Stimulated activated CD4-positive, alpha-beta T cell treated with anti-CD3 and anti-CD28 coated beads, Interleukin-2, amount 100 ng/mL, for 48 hours (primary cell): ENCODE data around the gene OBP2B.
"Not testable (repeated sequence)": the region's sequence is repeated elsewhere in the genome, so short reads cannot be mapped to it uniquely, and the experiment has no call there.

ENCODE experiments used
- DNase-seq, 2 donors: peaks; one replicate each; pipeline ENCODE4 v3.0.0-alpha.2; 2020

OBP2B gene

DNA sequence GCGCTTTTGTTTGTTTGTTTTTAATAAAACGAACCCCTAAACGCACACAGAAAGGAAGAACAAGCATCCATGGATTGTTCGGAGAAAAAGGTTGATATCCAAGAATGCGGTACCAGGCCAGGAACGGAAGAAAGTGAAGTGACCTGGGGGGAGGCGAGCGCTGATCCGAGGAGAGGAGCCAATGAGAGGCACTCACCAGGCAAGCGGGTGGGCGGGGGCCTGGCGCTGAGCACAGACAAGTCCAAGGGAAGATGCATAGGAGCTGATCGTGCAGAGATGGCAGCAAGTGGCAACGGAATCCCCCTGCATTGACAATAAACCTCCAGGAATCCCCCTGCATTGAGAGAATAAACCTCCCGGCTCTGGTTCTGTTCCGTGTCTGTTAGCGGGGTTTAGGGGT is 8.4 kb downstream of the OBP2B start:
- no peak for DNase-seq

DNA sequence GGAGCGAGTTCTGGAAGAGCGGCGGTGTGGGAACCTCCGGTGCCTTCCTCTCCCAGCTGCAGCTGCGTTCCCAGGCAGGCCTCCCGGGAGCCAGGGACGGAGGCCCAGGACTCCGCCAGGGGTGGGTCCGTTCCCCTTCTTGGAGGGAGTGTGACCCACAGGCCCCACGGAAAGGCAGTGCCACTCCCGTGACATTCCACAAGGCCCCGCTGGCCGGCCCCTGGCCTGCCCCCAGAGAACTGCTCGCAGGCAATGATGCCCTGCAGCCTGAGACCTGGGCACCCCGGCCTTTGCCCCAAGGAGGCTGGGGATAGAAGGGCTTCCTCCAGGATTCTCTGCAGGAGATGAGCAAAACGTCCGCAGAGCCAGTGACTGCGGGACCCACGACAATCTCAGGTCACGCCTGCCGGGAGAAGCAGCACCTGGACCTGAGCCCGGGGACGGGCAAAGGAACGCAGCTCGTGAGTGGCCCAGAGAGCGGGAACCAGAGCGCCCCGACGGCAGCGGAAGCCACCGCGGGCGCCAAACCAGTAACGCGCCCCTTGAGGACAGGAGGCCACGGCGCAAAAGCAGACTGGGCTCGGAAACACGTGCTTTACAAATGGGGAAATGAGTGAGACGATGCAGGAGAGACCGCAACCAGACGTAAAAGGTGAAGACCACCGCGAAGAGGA is 9.3 kb downstream of the OBP2B start:
- DNase-seq: peak; percentile 11 to 53

DNA sequence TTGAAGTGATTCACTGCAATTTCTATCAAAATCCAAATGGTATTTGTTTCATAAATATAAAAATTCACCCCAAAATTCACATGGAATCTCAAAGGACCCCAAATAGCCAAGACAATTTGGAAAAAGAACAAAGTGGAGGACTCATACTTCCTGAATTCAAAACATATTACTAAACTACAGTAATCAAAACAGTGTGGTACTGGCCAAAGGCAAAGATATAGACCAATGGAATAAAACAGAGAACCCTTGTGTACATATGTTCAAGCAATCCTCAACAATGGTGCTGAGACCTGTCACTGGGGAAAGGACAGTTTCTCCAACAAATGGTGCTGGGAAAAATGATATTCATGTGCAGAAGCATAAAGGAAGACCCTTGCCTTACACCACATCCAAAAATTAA is 14.0 kb downstream of the OBP2B start:
- DNase-seq: no peak

DNA sequence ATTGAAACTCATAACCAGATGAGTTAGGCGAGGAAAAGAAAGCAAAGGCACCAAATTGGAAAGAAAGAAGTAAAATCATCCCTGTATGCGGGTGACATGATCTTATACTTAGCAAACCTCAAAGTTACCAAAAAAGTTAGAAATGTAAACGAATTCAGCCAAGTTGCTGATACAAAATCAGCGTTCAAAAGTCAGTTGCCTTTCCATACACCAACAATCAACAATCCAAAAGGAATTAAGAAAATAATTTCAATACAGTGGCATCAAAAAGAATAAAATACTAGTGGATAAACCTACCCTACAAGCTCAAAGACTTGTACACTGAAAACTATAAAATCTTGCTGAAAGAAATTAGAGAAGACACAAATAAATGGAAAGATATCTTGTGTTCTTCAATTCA is 14.5 kb downstream of the OBP2B start:
- no peak for DNase-seq

DNA sequence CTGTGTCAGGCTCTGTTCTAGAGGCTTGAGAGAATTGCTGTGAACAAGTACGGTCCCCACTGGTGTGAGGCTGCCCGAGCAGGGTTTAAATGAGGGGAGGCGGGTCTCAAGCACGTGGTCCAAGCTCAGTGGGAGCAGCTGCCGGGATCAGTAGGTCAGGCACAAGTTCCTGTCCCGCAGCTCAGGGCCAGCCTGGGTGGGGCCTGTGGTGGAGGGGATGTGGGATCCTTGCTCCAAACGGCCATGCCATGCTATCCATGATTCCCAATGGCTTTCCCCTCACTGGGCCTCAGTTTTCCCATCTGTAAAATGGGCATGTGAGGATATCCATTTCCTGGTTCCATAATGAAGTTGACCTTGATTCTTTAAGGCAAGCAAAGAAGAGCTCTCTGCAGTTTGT is 17.1 kb downstream of the OBP2B start:
- DNase-seq: no peak

DNA sequence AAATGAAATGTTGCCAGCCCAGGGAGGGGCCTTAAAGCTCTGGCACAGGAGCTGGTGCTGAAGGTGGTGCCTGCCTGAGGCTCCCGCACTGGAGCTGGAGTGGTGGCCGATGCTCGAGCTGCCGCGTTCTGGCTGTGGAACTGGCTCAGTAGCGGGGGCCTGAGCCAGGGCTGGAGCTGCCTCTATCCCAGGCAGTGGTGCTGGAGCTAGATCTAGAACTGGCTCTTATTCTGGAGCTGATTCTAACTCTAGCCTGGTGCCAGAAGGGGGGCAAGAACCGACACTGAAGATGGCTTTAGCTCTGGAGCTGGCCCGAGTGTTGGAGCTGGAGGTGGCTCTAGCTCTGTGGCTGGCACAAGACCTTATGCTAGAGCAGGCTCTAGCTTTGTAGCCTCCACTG is 19.2 kb downstream of the OBP2B start:
- no peak for DNase-seq

DNA sequence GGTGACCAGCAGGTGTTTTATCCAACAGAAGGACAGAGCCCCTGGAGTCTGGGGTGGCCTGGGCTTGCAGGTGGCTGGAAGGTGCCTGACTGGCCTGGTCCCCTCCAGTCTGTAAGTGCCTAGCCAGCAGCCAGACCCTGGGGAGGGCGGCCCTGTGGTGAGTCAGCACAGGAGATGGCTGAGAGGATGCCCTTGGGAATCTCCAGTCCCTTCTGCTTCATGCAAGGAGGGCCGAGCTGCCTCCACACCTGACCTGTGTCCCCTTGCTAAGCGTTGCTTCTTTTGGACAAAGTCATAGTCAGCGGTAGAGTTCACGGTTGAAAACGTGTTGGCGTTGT is 20.2 kb downstream of the OBP2B start:
- no peak for DNase-seq

DNA sequence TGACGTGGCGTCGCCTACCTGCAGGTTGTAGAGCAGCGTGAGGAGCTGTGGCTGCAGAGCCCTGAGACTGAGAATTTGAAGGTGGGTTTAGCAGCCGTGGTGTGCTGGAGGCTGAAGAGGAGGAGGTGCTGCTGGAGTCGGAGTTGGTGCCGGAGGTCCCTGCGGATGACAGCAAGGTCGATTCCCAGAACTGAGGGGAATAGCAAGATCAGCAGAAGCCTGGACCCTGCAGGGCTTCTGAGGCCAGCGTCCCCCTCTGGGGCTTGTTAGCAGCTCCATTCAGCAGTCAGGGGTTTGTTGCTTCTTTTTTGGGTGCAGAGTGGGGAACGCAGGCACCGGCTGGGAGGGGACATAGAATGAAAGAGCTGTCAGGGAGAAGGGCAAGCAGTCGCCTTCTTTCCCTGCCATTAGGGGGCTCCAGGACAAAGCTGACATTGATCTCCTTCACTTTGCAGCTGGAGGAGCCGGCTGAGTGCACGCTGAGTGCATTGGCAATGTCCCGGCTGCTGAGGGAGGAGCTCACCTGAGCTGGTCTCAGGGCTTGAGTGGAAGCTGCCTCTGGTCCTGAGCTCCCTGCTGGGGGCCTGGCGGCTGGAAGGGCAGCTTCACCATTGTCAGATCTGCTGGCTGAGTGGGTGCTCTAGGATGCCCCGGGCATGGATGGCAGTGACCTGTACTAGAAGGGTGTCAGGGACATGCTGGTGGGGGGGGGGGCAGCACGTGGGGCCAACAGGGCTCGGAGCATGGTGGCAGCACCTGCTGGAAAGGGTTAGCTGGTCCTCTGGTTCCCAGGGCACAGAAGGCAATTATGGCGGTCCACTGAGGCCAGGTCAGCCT is 20.8 kb downstream of the OBP2B start:
- no peak for DNase-seq

DNA sequence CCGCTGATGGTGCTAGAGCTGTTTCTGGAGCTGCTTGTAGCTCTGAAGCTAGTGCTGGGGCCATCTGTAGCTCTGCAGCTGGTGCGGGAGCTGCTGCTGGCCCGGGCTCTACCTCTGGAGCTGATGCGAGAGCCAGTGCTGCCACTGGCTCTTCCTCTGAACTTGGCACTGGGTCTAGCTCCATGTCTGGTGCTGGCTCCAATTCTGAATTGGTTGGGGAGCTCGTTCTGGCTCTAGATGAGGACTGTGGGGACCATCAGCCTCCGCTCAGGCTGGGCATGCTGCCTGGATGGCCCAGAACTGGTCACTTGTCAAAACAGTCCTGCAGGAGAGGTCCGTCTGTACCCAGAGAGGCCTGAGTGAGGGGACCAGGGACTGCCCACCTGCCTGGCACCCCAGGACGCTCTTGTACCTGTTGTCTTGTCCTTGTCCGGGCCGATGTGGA is 21.5 kb downstream of the OBP2B start:
- no peak for DNase-seq

DNA sequence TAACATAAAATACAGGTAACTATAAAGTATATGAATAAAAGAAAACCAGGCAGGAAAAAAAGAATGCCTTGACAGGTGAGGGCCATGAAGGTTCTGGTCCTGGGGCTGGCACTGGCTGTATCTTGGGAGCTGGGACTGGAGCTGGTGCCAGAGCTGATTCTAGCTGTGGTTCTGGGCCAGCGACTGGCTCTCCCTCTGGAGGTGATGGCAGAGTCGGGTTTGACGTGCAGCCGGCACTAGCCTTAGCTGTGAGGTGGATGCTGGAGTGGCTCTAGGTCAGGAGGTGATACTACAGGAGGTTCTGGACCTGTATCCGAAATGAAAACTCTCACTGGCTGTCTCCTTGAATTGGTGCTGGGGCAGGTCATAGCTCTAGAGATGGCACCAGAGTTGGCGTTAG is 22.3 kb downstream of the OBP2B start:
- DNase-seq: no peak

DNA sequence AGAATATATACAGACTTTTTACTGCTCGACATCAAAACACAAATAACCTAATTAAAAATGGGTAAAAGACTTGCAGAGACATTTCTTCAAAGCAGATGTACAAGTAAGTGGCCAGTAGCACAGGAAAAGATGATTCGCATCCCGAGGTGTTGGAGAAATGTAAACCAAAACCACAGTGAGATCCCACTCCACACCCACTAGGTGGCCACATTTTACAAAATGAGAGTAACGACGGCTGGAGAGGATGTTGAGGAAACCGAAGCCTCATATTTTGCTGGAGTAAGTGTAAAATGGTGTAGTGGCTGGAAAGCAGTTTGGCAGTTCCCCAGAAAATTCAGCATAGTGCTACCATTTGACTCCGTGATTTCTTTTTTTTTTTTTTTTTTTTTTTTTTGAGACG is 24.1 kb downstream of the OBP2B start:
- peak; percentile 20 to 28 for DNase-seq

DNA sequence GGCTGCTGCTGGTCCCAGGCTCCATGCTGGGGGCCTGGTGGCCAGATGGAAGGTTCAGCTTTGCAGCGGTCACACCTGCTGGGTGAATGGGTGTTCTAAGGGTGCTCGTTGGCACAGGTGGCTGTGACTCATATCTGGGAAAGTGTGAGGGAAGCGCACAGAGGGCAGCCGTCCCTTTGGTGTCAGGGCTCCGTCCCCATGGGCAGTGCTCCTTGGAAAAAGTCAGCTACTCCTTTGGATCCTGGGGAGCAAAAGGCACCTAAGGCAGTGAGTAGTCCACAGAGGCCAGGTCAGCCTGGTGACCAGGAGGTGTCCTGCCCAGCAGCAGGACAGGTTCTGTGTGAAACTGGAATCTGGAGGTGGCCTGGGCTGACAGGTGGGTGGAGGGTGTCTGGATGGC is 26.9 kb downstream of the OBP2B start:
- no peak for DNase-seq

DNA sequence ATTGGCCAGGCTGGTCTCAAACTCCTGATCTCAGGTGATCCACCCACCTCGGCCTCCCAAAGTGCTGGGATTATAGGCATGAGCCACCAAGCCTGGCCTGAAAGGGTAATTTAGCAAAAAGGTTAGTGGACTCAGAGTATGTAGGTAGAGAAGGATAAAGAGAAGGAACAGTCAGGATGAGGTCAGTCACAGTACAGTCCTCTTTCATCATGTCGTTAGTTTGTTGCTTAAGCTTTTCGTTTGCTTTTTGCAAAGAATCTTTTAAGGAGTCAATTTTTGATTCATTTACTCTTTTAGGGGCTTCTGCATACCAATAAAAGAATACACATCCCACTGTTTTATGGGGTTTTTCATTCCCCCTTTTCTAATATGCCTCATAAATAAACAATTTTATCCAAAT is 27.5 kb downstream of the OBP2B start:
- no peak for DNase-seq

DNA sequence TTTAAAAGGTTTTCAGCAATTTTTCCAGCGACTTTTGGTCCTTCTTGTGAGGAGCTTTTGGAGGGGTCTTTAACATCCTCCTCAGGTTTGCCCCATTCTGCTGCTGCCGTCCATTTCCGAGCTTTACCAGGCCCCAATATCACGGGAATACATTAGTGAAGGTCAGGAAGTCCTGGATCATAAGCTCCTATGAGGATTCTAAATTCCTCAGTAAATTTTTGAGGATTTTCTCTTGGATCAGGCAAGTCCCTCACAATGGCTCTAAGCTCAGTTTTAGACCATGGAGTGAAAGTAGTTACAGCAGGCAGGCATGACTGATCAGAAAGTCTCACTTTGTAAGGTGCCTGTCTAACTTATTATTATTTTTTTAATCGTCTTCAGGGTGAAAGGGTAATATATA is 28.1 kb downstream of the OBP2B start:
- no peak for DNase-seq

DNA sequence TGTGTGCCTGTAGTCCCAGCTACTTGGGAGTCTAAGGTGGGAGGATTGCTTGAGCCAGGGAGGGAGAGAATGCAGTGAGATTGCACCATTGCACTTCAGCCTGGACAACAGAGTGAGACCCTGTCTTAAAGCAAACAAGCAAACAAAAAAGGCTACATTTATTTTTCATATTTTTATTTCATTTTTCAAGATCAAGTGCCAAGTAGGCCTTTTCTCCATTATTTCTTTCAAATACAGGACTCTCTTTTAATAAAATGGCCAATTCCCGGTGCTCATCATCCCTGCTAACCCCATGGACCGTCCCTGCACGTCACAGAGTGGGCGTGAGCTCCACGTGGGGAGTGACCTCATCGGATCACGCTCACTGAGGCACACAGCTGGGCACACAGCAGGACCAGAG is 36.0 kb downstream of the OBP2B start:
- no peak for DNase-seq

DNA sequence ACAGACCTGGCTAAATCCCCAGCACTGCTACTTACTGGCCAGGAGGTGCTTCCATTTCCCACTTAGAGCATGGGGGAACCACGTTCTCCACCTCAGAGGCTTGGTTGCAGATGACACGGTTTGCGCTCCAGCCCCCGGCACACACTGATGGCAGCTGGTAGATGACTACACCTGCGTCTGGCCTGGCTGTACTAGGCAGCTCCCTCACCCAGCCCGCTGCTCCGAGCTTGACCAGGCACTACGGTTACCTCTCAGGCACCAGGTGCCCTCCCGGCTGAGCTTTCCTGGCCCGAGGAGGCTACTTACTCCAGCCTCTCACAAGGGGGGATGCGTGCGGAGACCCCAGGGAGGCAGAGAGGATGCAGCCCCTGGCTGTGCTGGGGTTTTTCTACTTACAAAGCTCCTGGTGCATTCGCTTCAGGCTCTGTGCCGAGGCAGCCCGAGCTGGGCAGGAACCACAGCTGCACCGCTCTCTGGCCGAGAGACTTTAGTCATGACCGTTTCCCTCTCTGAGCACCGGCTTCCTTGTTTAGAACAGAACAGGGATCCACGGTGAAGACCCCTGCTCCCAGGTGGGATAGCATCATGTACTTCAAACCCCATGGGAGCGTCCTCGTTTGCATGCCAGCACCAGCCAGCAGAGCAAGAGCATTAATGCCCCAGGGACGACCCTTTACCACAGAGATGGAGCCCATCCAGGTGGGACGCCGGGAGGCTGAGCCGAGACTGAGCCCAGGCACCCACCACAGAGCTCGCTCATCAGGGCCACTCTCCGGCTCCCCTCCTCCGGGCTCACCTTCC is 37.7 kb downstream of the OBP2B start:
- DNase-seq: no peak

DNA sequence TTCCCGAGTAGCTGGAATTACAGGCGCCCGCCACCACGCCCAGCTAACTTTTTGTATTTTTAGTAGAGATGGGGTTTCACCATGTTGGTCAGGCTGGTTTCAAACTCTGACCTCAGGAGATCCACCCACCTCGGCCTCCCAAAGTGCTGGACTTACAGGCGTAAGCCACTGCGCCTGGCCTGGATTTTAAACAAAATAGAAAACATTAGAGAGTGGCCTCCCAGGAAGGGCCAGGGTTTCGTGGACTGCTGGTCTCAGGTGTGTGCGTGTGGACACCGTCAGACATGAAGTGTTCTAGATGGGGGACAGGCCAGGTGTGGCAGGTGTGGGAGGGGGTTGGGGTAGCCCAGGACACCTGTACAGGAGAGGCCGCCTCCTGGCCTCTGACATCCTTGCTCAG is 38.3 kb downstream of the OBP2B start:
- DNase-seq: no peak

DNA sequence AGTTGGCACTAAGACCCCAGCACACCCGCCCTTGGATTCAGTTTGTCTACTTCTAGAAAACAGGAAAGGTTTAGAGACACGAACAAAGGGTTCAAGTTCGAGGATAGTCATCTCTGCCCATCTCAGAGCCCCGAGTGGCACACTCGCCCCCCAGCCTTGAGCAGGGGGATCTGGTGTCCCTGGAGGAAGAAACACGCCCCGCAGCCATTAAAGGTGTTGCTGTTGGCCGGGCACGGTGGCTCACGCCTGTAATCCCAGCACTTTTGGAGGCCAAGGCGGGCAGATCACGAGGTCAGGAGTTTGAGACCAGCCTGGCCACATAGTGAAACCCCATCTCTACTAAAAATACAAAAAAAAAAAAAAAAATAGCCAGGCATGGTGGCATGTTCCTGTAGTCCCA is 39.4 kb downstream of the OBP2B start:
- not testable (repeated sequence) for DNase-seq

DNA sequence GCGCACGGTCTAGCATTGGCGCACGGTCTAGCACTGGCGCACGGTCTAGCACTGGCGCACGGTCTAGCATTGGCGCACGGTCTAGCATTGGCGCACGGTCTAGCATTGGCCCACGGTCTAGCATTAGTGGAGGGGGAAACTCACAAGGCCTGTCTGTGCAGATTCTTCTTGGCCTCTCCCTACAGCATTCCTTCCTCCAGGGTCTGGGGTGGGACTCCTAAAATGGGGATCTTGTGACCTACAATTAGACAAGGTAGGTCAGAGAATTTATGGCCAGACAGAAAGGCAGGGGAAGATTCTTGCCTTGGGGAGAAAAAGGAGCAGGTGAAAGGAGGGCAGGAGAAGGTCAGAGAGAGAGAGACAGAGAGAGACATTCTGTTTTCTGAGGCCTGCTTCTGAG is 39.9 kb downstream of the OBP2B start:
- no peak for DNase-seq

DNA sequence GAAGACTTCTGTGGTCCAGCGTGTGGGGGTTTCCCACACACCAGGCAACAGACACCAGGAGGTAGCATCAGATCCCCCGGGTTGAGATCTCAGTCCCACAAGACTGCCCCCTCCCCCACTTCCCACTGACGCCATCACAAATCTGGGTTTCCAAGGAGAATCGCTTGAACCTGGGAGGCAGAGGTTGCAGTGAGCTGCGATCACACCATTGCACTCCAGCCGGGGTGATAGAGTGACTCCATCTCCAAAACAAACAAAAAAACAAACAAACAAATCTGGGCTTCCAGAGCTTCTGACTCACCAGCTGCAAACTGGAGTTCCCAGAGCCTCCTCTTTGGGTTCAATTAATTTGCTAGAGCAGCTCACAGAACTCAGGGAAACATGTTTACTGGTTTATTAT is 40.6 kb downstream of the OBP2B start:
- DNase-seq: no peak

DNA sequence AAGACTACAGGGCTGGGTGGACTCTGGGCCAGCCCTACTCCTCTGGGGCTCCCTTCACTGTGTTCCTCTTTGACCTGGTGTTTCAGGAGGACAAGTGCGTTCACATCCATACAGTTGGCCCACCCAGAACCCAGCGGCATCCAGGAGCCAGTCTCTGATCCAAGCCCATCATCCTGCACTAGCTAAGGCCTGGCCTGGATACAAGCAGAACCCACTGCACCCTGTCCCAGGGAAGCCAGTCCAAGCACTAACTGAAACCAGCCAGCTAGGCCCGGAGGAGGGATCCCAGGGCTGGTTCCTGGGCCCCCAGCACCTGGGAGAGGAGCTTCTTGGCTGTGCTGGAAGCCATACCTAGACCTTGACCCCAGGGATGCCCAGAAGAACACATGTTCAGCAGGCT is 41.3 kb downstream of the OBP2B start:
- no peak for DNase-seq

DNA sequence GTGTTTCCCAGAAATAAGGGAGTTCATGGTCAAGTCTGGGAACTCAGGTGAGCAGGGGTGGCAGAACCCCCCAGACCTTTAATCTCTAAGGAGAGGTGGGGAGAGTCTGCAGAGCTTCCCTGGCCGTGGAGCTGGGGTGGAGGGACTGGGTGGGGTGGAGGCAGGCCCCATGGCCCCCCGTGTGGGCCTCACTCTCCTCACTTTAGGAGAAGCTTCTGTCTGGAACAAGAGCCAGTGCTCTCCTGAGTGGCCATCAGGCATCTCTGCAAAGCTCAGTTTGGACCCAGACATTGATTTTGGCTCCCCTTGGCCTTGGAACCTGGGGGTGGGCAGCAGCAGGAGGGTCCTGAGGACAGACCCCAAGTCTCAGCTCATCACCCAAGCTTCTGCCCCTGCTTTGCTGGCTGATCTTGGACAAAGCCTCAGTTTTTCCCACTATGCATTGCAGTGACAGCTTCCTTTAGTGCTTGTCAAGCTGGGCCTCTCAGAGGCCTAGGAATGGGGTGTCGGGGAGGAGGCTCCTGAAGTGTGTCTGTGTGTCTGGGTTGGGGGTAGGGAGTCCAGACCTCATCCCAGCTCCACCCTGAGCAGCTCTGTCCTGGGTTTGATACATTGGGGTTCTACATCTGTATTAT is 41.8 kb downstream of the OBP2B start:
- no peak for DNase-seq

DNA sequence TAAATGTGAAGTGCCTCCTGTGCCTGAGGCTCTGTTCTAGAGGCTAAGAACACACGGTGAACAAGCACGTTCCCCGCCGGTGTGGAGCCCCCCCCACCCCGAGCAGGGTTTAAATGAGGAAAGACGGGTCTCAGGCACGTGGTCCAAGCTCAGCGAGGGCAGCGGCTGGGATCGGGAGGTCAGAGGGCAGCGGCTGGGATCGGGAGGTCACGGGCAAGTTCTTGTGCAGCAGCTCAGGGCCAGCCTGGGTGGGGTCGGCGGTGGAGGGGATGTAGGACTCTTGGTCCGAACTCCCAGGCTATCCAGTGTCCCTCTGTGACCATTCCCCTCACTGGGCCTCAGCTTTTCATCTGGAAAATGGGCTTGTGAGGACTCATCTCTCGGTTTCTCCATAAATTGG is 42.7 kb downstream of the OBP2B start:
- DNase-seq: no peak

DNA sequence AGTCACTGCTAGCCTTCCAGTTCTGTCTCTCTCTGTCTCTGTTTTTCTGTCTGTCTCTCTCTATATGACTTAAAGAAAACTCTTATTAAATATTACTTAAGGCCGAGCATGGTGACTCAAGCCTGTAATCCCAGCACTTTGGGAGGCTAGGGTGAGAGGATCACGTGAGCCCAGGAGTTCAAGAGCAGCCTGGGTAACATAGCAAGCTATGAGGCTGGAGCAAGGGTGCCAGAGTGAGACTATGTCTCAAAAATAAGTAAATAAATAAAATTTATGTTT is 43.7 kb downstream of the OBP2B start:
- no peak for DNase-seq
